Lung (tissue), 12 donors: Measurements from ENCODE around the gene GALM. TPM values are rescaled to one million over a fixed set of nuclear protein-coding genes. Genes with fewer than 3 reads are reported as not detected.
"Not testable (repeated sequence)": the region's sequence is repeated elsewhere in the genome, so short reads cannot be mapped to it uniquely, and the experiment has no call there.

ENCODE experiments used
- ATAC-seq: fragments of 200-7000 bp; cut with Tn5 transposase; one replicate; pipeline ENCODE4 v1.9.1; 2020; ENCODE audit warnings: moderate number of reproducible peaks; ENCODE audit not compliant: insufficient read depth, low FRiP score
- DNase-seq, 3 donors: peaks; one replicate each; pipeline ENCODE4 v3.0.0-alpha.2; 2013 to 2017
- H3K27ac ChIP-seq, 2 donors: one replicate each; pipeline ENCODE4 v1.5.1; 2013; ENCODE audit warnings: mild to moderate bottlenecking in 2 of 2, moderate library complexity in 2 of 2, control low read depth in 1 of 2, inconsistent platforms in 1 of 2, low read depth in 1 of 2, low read length in 1 of 2
- H3K27me3 ChIP-seq, 3 donors: one replicate each; pipeline ENCODE4 v1.5.1; 2013; ENCODE audit warnings: low read length in 2 of 3; ENCODE audit not compliant: control insufficient read depth in 3 of 3, insufficient read depth in 3 of 3
- H3K36me3 ChIP-seq, 4 donors: one replicate each; pipeline ENCODE4 v1.5.1; 2013; ENCODE audit warnings: low read length in 4 of 4, mild to moderate bottlenecking in 1 of 4, moderate library complexity in 1 of 4; ENCODE audit not compliant: control insufficient read depth in 4 of 4, insufficient read depth in 4 of 4
- H3K4me1 ChIP-seq, 5 donors: one replicate each; pipeline ENCODE4 v1.5.1; 2013; ENCODE audit warnings: low read length in 5 of 5, mild to moderate bottlenecking in 2 of 5, moderate library complexity in 1 of 5; ENCODE audit not compliant: control insufficient read depth in 5 of 5, insufficient read depth in 5 of 5
- H3K4me3 ChIP-seq: one replicate; pipeline ENCODE4 v1.5.1; 2013; ENCODE audit warnings: mild to moderate bottlenecking, control low read depth, moderate library complexity
- H3K9ac ChIP-seq, 2 donors: one replicate each; pipeline ENCODE4 v1.5.1; 2013; ENCODE audit warnings: low read length in 2 of 2, control low read depth in 1 of 2; ENCODE audit not compliant: insufficient read depth in 1 of 2
- H3K9me3 ChIP-seq, 4 donors: one replicate each; pipeline ENCODE4 v1.5.1; 2013; ENCODE audit warnings: low read length in 3 of 4, mild to moderate bottlenecking in 1 of 4, moderate library complexity in 1 of 4; ENCODE audit not compliant: control insufficient read depth in 4 of 4, insufficient read depth in 3 of 4
- CTCF ChIP-seq: IDR thresholded peaks from 2 replicates; pipeline ENCODE4 v1.5.1; 2012; ENCODE audit warnings: mild to moderate bottlenecking; ENCODE audit errors: control extremely low read depth, extremely low read depth
- WGBS, 2 donors: extraction: QIAGEN DNeasy Blood & Tissue Kit; methylation state at CpG; one replicate each; pipeline ENCODE4 v1.1.7; 2013; 5-methylcytosine and 5-hydroxymethylcytosine counted together
- polyA plus RNA-seq, 2 donors: library from polyadenylated mRNA; stranded (reverse); fragments of 200-250 nt; gene quantifications; one replicate each; pipeline ENCODE4 v1.2.1, GENCODE V29; 2013
- total RNA-seq, 2 donors: library from RNA; depleted of rRNA in 1 of 2; stranded (reverse); fragments of >200 nt in 1 of 2; gene quantifications; one replicate each; pipeline ENCODE4 v1.2.1, GENCODE V29; 2014 to 2021
- donor health status: control.
- donor health status: control.
- donor health status: Bipolar disorder and iron deficiency.
- donor health status: healthy.
- donor health status: DM: yes; HTN: yes; CAD: no.

The GALM gene
- total and polyA plus RNA-seq, 4 donors = 7.6 to 25.5 (median 14.1) TPM

- no peak overlapping the region for H3K27ac ChIP-seq
- H3K4me3 ChIP-seq = no peak overlapping the region
- no peaks in the 10 kb centered on the region for H3K4me1 ChIP-seq
- TF ChIP-seq CTCF = no peak
- ATAC-seq (no peak), DNase-seq (no peak)
- H3K9ac ChIP-seq = no peak overlapping the region
- H3K27me3 ChIP-seq = no peaks in the 10 kb centered on the region
- H3K9me3 ChIP-seq = no peaks in the 10 kb centered on the region
- H3K36me3 ChIP-seq = no peaks in the 10 kb centered on the region
- 88 to 91% methylated on average over 4 of the region's 4 CpGs for WGBS, 2 donors
Observed at GRCh38 chr2:38635139-38635538, 30.8 kb upstream of the GALM start.

- Histone ChIP-seq H3K27me3 (no peaks in the 10 kb centered on the region), H3K9ac (no peak overlapping the region), H3K27ac (no peak overlapping the region), H3K36me3 (no peaks in the 10 kb centered on the region), H3K4me3 (no peak overlapping the region), H3K4me1 (no peaks in the 10 kb centered on the region), H3K9me3 (no peaks in the 10 kb centered on the region)
- DNase-seq (no peak), ATAC-seq (no peak)
- no peak for TF ChIP-seq CTCF
- 93 to 96% methylated on average over 4 of the region's 4 CpGs for WGBS, 2 donors
Observed at GRCh38 chr2:38636069-38636468, 29.8 kb upstream of the GALM start.

- 80 to 86% methylated on average over 14 of the region's 14 CpGs for WGBS, 2 donors
- not testable (repeated sequence) for H3K4me1 ChIP-seq, H3K4me3 ChIP-seq, H3K36me3 ChIP-seq, H3K27ac ChIP-seq, DNase-seq, H3K9ac ChIP-seq, ATAC-seq, H3K27me3 ChIP-seq, H3K9me3 ChIP-seq
Observed at GRCh38 chr2:38642373-38643017, 23.4 kb upstream of the GALM start.

GRCh38 chr2:38643021-38643671 is 22.8 kb upstream of the GALM start:
- H3K9me3 ChIP-seq = peaks cover 0 to 5% (median 0%) of the 10 kb centered on the region in 4 donors
- TF ChIP-seq CTCF = no peak
- H3K9ac ChIP-seq = no peak overlapping the region
- no peaks in the 10 kb centered on the region for H3K4me1 ChIP-seq
- no peaks in the 10 kb centered on the region for H3K27me3 ChIP-seq
- 96 to 98% methylated on average over 43 to 45 of the region's 45 CpGs for WGBS, 2 donors
- H3K36me3 ChIP-seq = no peaks in the 10 kb centered on the region
- no peak overlapping the region for H3K27ac ChIP-seq
- no peak overlapping the region for H3K4me3 ChIP-seq
- no peak for ATAC-seq
- no peak for DNase-seq

GRCh38 chr2:38643683-38644511 is 22.0 kb upstream of the GALM start:
- not testable (repeated sequence) for H3K4me1 ChIP-seq

More at GRCh38 chr2:38643683-38644511, 22.0 kb upstream of the GALM start:
- not testable (repeated sequence) for H3K27ac ChIP-seq, H3K27me3 ChIP-seq, H3K36me3 ChIP-seq, DNase-seq, H3K9me3 ChIP-seq, ATAC-seq, H3K9ac ChIP-seq, H3K4me3 ChIP-seq
- WGBS, 2 donors = 78 to 84% methylated on average over 16 of the region's 16 CpGs
